K562 (cell line): Measurements from ENCODE around the gene SPIB. TPM values are rescaled to one million over a fixed set of nuclear protein-coding genes. Genes with fewer than 3 reads are reported as not detected.

Experiments
- ATAC-seq: fragments of 200-7000 bp; cut with Tn5 transposase; 3 replicates; pipeline ENCODE4 v1.9.1; 2020; ENCODE audit warnings: moderate library complexity
- BruUV-seq: library from RNA; stranded (reverse); fragments of 400-500 nt; replicated peaks from 2 replicates; lab custom pipeline; 2021; lab: Mats Ljungman, UMichigan
- CTCF ChIA-PET: fragments of 300-600 bp; formaldehyde crosslinking; extraction: SDS; loops from one replicate; lab custom pipeline; 2021; ENCODE audit warnings: low intra/inter-chr PET ratio; lab: Yijun Ruan, JAX
- POLR2A ChIA-PET: fragments of 300-600, 350-650 bp; sonication (Branson Sonifier 250); formaldehyde crosslinking; extraction: SDS; loops from one replicate; lab custom pipeline; 2021; ENCODE audit warnings: antibody characterized with exemption, inconsistent platforms; lab: Yijun Ruan, JAX
- DNase-seq, 4 experiments: peaks; one replicate each; pipeline versions ENCODE4 v3.0.0 to v3.0.0-alpha.2; 2011 to 2018; ENCODE audit warnings: low spot score in 3 of 4, mixed read lengths in 3 of 4; ENCODE audit errors: extremely low read depth in 1 of 4
- FAIRE-seq: peaks from 2 replicates; lab custom pipeline; 2011; peaks lifted over from hg19 to GRCh38; lab: Jason Lieb, UNC
- H2AFZ ChIP-seq: 2 replicates; pipeline ENCODE4 v1.6.0; 2011; ENCODE audit warnings: low read depth, low read length, control low read depth, inconsistent platforms
- H3K27ac ChIP-seq: fragments of 200-600 bp; 3 replicates; pipeline ENCODE4 v1.8.0; 2011; ENCODE audit warnings: low read depth, mild to moderate bottlenecking, control low read depth, inconsistent platforms, low read length, moderate library complexity, mixed read lengths; ENCODE audit errors: extremely low read depth
- H3K27me3 ChIP-seq, 2 experiments: fragments of 300-600 bp in 1 of 2; 2 replicates in 1 of 2; 3 replicates in 1 of 2; pipeline versions ENCODE4 v1.6.0 to v1.8.0; 2011; ENCODE audit warnings: inconsistent platforms in 2 of 2, low read length in 2 of 2, mild to moderate bottlenecking in 1 of 2, mixed read lengths in 1 of 2, moderate library complexity in 1 of 2; ENCODE audit not compliant: control insufficient read depth in 2 of 2, insufficient read depth in 2 of 2
- H3K36me3 ChIP-seq: fragments of 300-600 bp; 3 replicates; pipeline ENCODE4 v1.8.0; 2011; ENCODE audit warnings: mild to moderate bottlenecking, low read length, inconsistent platforms; ENCODE audit not compliant: control insufficient read depth, insufficient read depth
- H3K4me1 ChIP-seq, 2 experiments: fragments of 200-600 bp in 1 of 2; replicated peaks in 1 of 2; 2 replicates in 1 of 2; 3 replicates in 1 of 2; pipeline versions ENCODE4 v1.5.1 to v1.8.0; 2011; ENCODE audit warnings: inconsistent platforms in 2 of 2, low read length in 2 of 2, mild to moderate bottlenecking in 1 of 2, mixed read lengths in 1 of 2, moderate library complexity in 1 of 2; ENCODE audit not compliant: control insufficient read depth in 2 of 2, insufficient read depth in 2 of 2
- H3K4me2 ChIP-seq: 2 replicates; pipeline ENCODE4 v1.6.1; 2011; ENCODE audit warnings: low read length, control low read depth, inconsistent platforms, mixed read lengths; ENCODE audit not compliant: insufficient read depth
- H3K4me3 ChIP-seq: fragments of 200-600 bp; sonication (generic), shearing (Covaris generic); 2 replicates; pipeline ENCODE4 v1.5.1; 2016; ENCODE audit warnings: control low read depth, inconsistent platforms
- H3K79me2 ChIP-seq: fragments of 200-600 bp; 3 replicates; pipeline ENCODE4 v1.8.0; 2011; ENCODE audit warnings: low read length, inconsistent platforms; ENCODE audit not compliant: control insufficient read depth, insufficient read depth
- H3K9ac ChIP-seq, 2 experiments: 2 replicates each; pipeline versions ENCODE4 v1.6.0 to v1.6.1; 2011; ENCODE audit warnings: low read depth in 2 of 2, low read length in 2 of 2, control low read depth in 1 of 2, inconsistent platforms in 1 of 2, mild to moderate bottlenecking in 1 of 2, mixed read lengths in 1 of 2; ENCODE audit not compliant: insufficient read depth in 1 of 2
- H3K9me1 ChIP-seq: one replicate; pipeline ENCODE4 v1.6.0; 2011; ENCODE audit warnings: inconsistent platforms, mild to moderate bottlenecking, low read length, moderate library complexity; ENCODE audit not compliant: control insufficient read depth, insufficient read depth
- H3K9me3 ChIP-seq: replicated peaks from 2 replicates; pipeline ENCODE4 v1.5.1; 2011; ENCODE audit warnings: low read depth, low read length, inconsistent platforms; ENCODE audit not compliant: control insufficient read depth, insufficient read depth
- H4K20me1 ChIP-seq: replicated peaks from 2 replicates; pipeline ENCODE4 v1.6.1; 2011; ENCODE audit warnings: low read length, inconsistent platforms, mixed read lengths; ENCODE audit not compliant: control insufficient read depth, insufficient read depth
- CBFA2T2 ChIP-seq: fragments of 450-650 bp; conservative IDR thresholded peaks from 2 replicates; pipeline ENCODE4 v1.6.1; 2017; ENCODE audit warnings: mild to moderate bottlenecking
- RBFOX2 ChIP-seq: fragments of 200-400 bp; formaldehyde crosslinking; IDR thresholded peaks from 2 replicates; pipeline ENCODE4 v1.6.1; 2017; ENCODE audit warnings: low read depth, mild to moderate bottlenecking, low read length, moderate library complexity
- ZFX ChIP-seq: sonication (generic); formaldehyde crosslinking; IDR thresholded peaks from 2 replicates; pipeline ENCODE4 v1.8.0; 2022; ENCODE audit warnings: mild to moderate bottlenecking, missing genetic modification reagents, moderate library complexity
- ZNF124 ChIP-seq: sonication (generic); formaldehyde crosslinking; IDR thresholded peaks from 2 replicates; pipeline ENCODE4 v1.8.1; 2022; ENCODE audit warnings: missing genetic modification reagents
- ZNF133 ChIP-seq: fragments of 250-450 bp; sonication (Bioruptor Pico); IDR thresholded peaks from 2 replicates; pipeline ENCODE4 v1.4.0; 2020; ENCODE audit warnings: mild to moderate bottlenecking
- WGBS: fragments of 100-300 bp; shearing (Covaris generic); methylation state at CpG from one replicate; pipeline ENCODE4 v1.1.6; 2016; ENCODE audit warnings: low coverage, mixed read lengths; ENCODE audit not compliant: insufficient coverage; ENCODE audit errors: missing lambda C conversion rate; 5-methylcytosine and 5-hydroxymethylcytosine counted together
- in situ Hi-C: fragments of 300-500 bp; cut with MboI; formaldehyde crosslinking; loops from 4 replicates; pipeline ENCODE4 v1.15.0; 2018; ENCODE audit warnings: inconsistent platforms, mixed read lengths
- intact Hi-C: fragments of 100-400 bp; cut with micrococcal nuclease; formaldehyde crosslinking; loops from 2 replicates; pipeline ENCODE4 v1.14.2; 2022
- polyA plus RNA-seq, 8 experiments: library from polyadenylated mRNA; depleted of rRNA in 4 of 8; stranded (reverse) in 5 of 8; unstranded in 3 of 8; fragments of >200 nt; fragmentation: Nextera tagmentation in 2 of 8; fragmentation: Illumina TruSeq in 1 of 8; extraction: Ambion mirVana in 2 of 8; extraction: Trizol in 1 of 8; gene quantifications; 2 replicates each; pipeline versions ENCODE4 v1.2.1 to v1.2.3, GENCODE V29; 2011 to 2014; ENCODE audit warnings: inconsistent platforms in 1 of 8, missing spikeins in 1 of 8
- total RNA-seq, 7 experiments: library from RNA; depleted of rRNA in 6 of 7; stranded (reverse); fragments of >200 nt in 6 of 7; fragmentation: Illumina TruSeq in 2 of 7; extraction: Trizol in 2 of 7; gene quantifications; 2 replicates each; pipeline versions ENCODE4 v1.2.1 to v1.2.3, GENCODE V29; 2011 to 2021; ENCODE audit warnings: low replicate concordance in 1 of 7
- TF ChIP-seq, protein P1 (sequence below), 2 experiments: fragments of 450-650 bp in 1 of 2; IDR thresholded peaks; 2 replicates each; pipeline ENCODE4 v1.6.1; 2011 to 2017; ENCODE audit warnings: low read depth in 2 of 2, antibody characterized with exemption in 1 of 2, borderline replicate concordance in 1 of 2, low read length in 1 of 2, mild to moderate bottlenecking in 1 of 2, mixed read lengths in 1 of 2; ENCODE audit not compliant: control insufficient read depth in 1 of 2

The SPIB gene
- total and polyA plus RNA-seq, 9 of the 15 experiments (the other 6 are each of a cell fraction or from before 2014, with no cell fraction given) = 0.06 to 1.0 (median 0.43) TPM; not detected in 1

- Histone ChIP-seq H3K9me1 (no peaks in the 10 kb centered on the region), H4K20me1 (peaks cover 7% of the 10 kb centered on the region; the same call in 1 of the 2 replicates), H3K79me2 (peaks cover 25% of the 10 kb centered on the region), H3K36me3 (peaks cover 53% of the 10 kb centered on the region; the same call in 2 of the 3 replicates), H3K4me1 (peaks cover 5 to 56% of the 10 kb centered on the region in 2 experiments; a peak in 4 of 5 replicates), H2AFZ (no peak overlapping the region), H3K27me3 (no peaks in the 10 kb centered on the region; a peak in 1 of 5 replicates), H3K27ac (no peak overlapping the region), H3K4me2 (no peak overlapping the region), H3K9ac (no peak overlapping the region)
- no peak for DNase-seq
- in situ Hi-C loops = no loop called here
- FAIRE-seq = no peak
- BruUV-seq = no TSS peak
- POLR2A ChIA-PET = interaction anchor here (0.6 kb wide), 1 partner anchor 11 kb away, joined by 3 read pairs; no protein-coding TSS in a partner anchor
- CTCF ChIA-PET = interaction anchor here (0.6 to 1.5 kb wide), 6 partner anchors 16 to 314 kb away, joined by 3 to 9 read pairs (median 4); no protein-coding TSS in a partner anchor
- ATAC-seq = no peak
- intact Hi-C loops = no loop called here
- TF ChIP-seq ZNF133 (CRISPR knock-in tag) = no peak
- no peak for TF ChIP-seq CBFA2T2
- TF ChIP-seq, protein P1, sequence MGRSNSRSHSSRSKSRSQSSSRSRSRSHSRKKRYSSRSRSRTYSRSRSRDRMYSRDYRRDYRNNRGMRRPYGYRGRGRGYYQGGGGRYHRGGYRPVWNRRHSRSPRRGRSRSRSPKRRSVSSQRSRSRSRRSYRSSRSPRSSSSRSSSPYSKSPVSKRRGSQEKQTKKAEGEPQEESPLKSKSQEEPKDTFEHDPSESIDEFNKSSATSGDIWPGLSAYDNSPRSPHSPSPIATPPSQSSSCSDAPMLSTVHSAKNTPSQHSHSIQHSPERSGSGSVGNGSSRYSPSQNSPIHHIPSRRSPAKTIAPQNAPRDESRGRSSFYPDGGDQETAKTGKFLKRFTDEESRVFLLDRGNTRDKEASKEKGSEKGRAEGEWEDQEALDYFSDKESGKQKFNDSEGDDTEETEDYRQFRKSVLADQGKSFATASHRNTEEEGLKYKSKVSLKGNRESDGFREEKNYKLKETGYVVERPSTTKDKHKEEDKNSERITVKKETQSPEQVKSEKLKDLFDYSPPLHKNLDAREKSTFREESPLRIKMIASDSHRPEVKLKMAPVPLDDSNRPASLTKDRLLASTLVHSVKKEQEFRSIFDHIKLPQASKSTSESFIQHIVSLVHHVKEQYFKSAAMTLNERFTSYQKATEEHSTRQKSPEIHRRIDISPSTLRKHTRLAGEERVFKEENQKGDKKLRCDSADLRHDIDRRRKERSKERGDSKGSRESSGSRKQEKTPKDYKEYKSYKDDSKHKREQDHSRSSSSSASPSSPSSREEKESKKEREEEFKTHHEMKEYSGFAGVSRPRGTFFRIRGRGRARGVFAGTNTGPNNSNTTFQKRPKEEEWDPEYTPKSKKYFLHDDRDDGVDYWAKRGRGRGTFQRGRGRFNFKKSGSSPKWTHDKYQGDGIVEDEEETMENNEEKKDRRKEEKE (IDR thresholded peaks at IDR 0.05; ENCODE audit: borderline replicate concordance in 1 of 2, control insufficient read depth in 1 of 2, low read depth in 2 of 2, low read length in 1 of 2) = no peak
- no peak for TF ChIP-seq ZFX
- TF ChIP-seq ZNF124 (CRISPR knock-in tag) = 0 out of 2 replicates have a peak, but pooled peaks have one; percentile 14
- TF ChIP-seq RBFOX2 = no peak
- TF ChIP-seq, all 486 proteins: peak for 1
- no peaks in the 10 kb centered on the region for H3K9me3 ChIP-seq
- H3K4me3 ChIP-seq = no peak overlapping the region
- WGBS = 53% methylated on average over 11 of the region's 16 CpGs
Measured at GRCh38 chr19:50479761-50480251, 61.1 kb downstream of the SPIB start.
